WTC11 (cell line): Measurements from ENCODE around the gene POU4F1. TPM values are rescaled to one million over a fixed set of nuclear protein-coding genes. Genes with fewer than 3 reads are reported as not detected.

Experiments used
- ATAC-seq: fragments of 200-7000 bp; cut with Tn5 transposase; 2 replicates; pipeline ENCODE4 v1.10.0; 2021; ENCODE audit warnings: mild to moderate bottlenecking, moderate library complexity
- CTCF ChIA-PET: fragments of 300-600 bp; sonication (Branson Sonifier 250); formaldehyde crosslinking; loops from one replicate; lab custom pipeline; 2021; ENCODE audit warnings: antibody characterized with exemption; lab: Charles Lee
- POLR2A ChIA-PET: fragments of 350-600 bp; sonication (Branson Sonifier 250); formaldehyde crosslinking; loops from one replicate; lab custom pipeline; 2021; ENCODE audit warnings: antibody characterized with exemption; lab: Charles Lee
- DNase-seq: peaks from one replicate; pipeline ENCODE4 v3.0.0; 2021; ENCODE audit warnings: low spot score
- H3K27ac Mint-ChIP-seq: 2 replicates; pipeline ENCODE4 v1.8.0; 2021; ENCODE audit warnings: mixed read lengths
- H3K27me3 Mint-ChIP-seq: 2 replicates; pipeline ENCODE4 v1.8.0; 2021; ENCODE audit warnings: low read depth, mild to moderate bottlenecking, moderate library complexity, mixed read lengths
- H3K36me3 Mint-ChIP-seq: 2 replicates; pipeline ENCODE4 v1.8.0; 2021; ENCODE audit warnings: mixed read lengths
- H3K4me1 Mint-ChIP-seq: 2 replicates; pipeline ENCODE4 v1.8.0; 2022; ENCODE audit warnings: mixed read lengths
- H3K4me3 Mint-ChIP-seq: 2 replicates; pipeline ENCODE4 v1.8.0; 2021; ENCODE audit warnings: mild to moderate bottlenecking, moderate library complexity, mixed read lengths
- H3K9me3 Mint-ChIP-seq: 2 replicates; pipeline ENCODE4 v1.8.0; 2021; ENCODE audit warnings: mixed read lengths
- EMX1 ChIP-seq: fragments of 250-450 bp; sonication (Bioruptor Pico); IDR thresholded peaks from 2 replicates; pipeline ENCODE4 v1.8.0; 2021; ENCODE audit warnings: mild to moderate bottlenecking
- ESRRA ChIP-seq: sonication (generic); formaldehyde crosslinking; IDR thresholded peaks from 2 replicates; pipeline ENCODE4 v1.8.1; 2022; ENCODE audit warnings: mild to moderate bottlenecking, missing genetic modification reagents, borderline replicate concordance
- FOXP4 ChIP-seq: sonication (generic); formaldehyde crosslinking; IDR thresholded peaks from 2 replicates; pipeline ENCODE4 v1.8.0; 2022; ENCODE audit warnings: mild to moderate bottlenecking, missing genetic modification reagents
- IRF2 ChIP-seq: sonication (generic); formaldehyde crosslinking; IDR thresholded peaks from 2 replicates; pipeline ENCODE4 v1.8.0; 2022; ENCODE audit warnings: low read depth, missing genetic modification reagents, borderline replicate concordance
- NR2C2 ChIP-seq: sonication (generic); formaldehyde crosslinking; IDR thresholded peaks from 2 replicates; pipeline ENCODE4 v1.8.0; 2022; ENCODE audit warnings: mild to moderate bottlenecking, missing genetic modification reagents
- OVOL2 ChIP-seq: fragments of 250-450 bp; sonication (Bioruptor Pico); IDR thresholded peaks from 2 replicates; pipeline ENCODE4 v1.9.0; 2021; ENCODE audit warnings: mild to moderate bottlenecking, borderline replicate concordance
- RELA ChIP-seq: sonication (generic); formaldehyde crosslinking; IDR thresholded peaks from 2 replicates; pipeline ENCODE4 v1.8.1; 2022; ENCODE audit warnings: missing genetic modification reagents, mild to moderate bottlenecking, borderline replicate concordance
- SMAD3 ChIP-seq: sonication (generic); formaldehyde crosslinking; IDR thresholded peaks from 2 replicates; pipeline ENCODE4 v1.8.0; 2022; ENCODE audit warnings: missing genetic modification reagents, mild to moderate bottlenecking, borderline replicate concordance
- SP1 ChIP-seq: sonication (generic); formaldehyde crosslinking; conservative IDR thresholded peaks from 2 replicates; pipeline ENCODE4 v1.8.1; 2022; ENCODE audit warnings: missing genetic modification reagents
- STAT6 ChIP-seq: sonication (generic); formaldehyde crosslinking; conservative IDR thresholded peaks from 2 replicates; pipeline ENCODE4 v1.8.1; 2023; ENCODE audit warnings: mild to moderate bottlenecking, low read depth, missing genetic modification reagents, moderate library complexity
- TEAD1 ChIP-seq: sonication (generic); formaldehyde crosslinking; IDR thresholded peaks from 2 replicates; pipeline ENCODE4 v1.8.0; 2022; ENCODE audit warnings: mild to moderate bottlenecking, missing genetic modification reagents
- TP53 ChIP-seq: sonication (generic); formaldehyde crosslinking; IDR thresholded peaks from 2 replicates; pipeline ENCODE4 v1.8.1; 2023; ENCODE audit warnings: mild to moderate bottlenecking, missing genetic modification reagents
- USF2 ChIP-seq: sonication (generic); formaldehyde crosslinking; IDR thresholded peaks from 2 replicates; pipeline ENCODE4 v1.8.1; 2023; ENCODE audit warnings: mild to moderate bottlenecking, missing genetic modification reagents, moderate library complexity
- ZNF232 ChIP-seq: sonication (generic); formaldehyde crosslinking; IDR thresholded peaks from 2 replicates; pipeline ENCODE4 v1.8.0; 2022; ENCODE audit warnings: mild to moderate bottlenecking, missing genetic modification reagents
- ZNF263 ChIP-seq: sonication (generic); formaldehyde crosslinking; IDR thresholded peaks from 2 replicates; pipeline ENCODE4 v1.8.1; 2022; ENCODE audit warnings: low read depth, mild to moderate bottlenecking, moderate library complexity, missing genetic modification reagents
- ZNF281 ChIP-seq: sonication (generic); formaldehyde crosslinking; IDR thresholded peaks from 2 replicates; pipeline ENCODE4 v1.8.0; 2023; ENCODE audit warnings: mild to moderate bottlenecking, missing genetic modification reagents
- ZNF317 ChIP-seq: sonication (generic); formaldehyde crosslinking; IDR thresholded peaks from 2 replicates; pipeline ENCODE4 v1.8.1; 2023; ENCODE audit warnings: low read depth, mild to moderate bottlenecking, moderate library complexity, missing genetic modification reagents, borderline replicate concordance
- ZNF396 ChIP-seq: fragments of 250-450 bp; sonication (Bioruptor Pico); IDR thresholded peaks from 2 replicates; pipeline ENCODE4 v1.8.0; 2021; ENCODE audit warnings: mild to moderate bottlenecking, moderate library complexity, borderline replicate concordance
- ZNF425 ChIP-seq: fragments of 250-450 bp; sonication (Bioruptor Pico); conservative IDR thresholded peaks from 2 replicates; pipeline ENCODE4 v1.9.0; 2021; ENCODE audit warnings: mild to moderate bottlenecking
- total RNA-seq: library from RNA; stranded (reverse); gene quantifications from 3 replicates; pipeline ENCODE4 v1.2.3, GENCODE V29; 2021

Gene POU4F1
- total RNA-seq, 1 experiment from 2014 or later = 0.26 TPM

GRCh38 chr13:78593652-78594455, 9.5 kb downstream of the POU4F1 start:
- Mint-ChIP-seq H3K9me3 (no peaks in the 10 kb centered on the region), H3K4me1 (peaks cover 40% of the 10 kb centered on the region), H3K36me3 (no peaks in the 10 kb centered on the region), H3K27ac (no peak overlapping the region), H3K27me3 (peaks cover 100% of the 10 kb centered on the region), H3K4me3 (peak overlapping the region; percentile 69)
- no peak for TF ChIP-seq IRF2
- no peak for TF ChIP-seq RELA (CRISPR knock-in tag)
- no peak for TF ChIP-seq ZNF281 (CRISPR knock-in tag)
- TF ChIP-seq SMAD3 (CRISPR knock-in tag) = no peak
- no peak for TF ChIP-seq ZNF425
- no peak for TF ChIP-seq NR2C2 (CRISPR knock-in tag)
- TF ChIP-seq ZNF396 (CRISPR knock-in tag) = no peak
- TF ChIP-seq TP53 = no peak
- TF ChIP-seq TEAD1 (CRISPR knock-in tag) = no peak
- no peak for TF ChIP-seq FOXP4
- TF ChIP-seq EMX1 = no peak
- TF ChIP-seq OVOL2 = no peak
- no peak for TF ChIP-seq ESRRA (CRISPR knock-in tag)
- no peak for TF ChIP-seq STAT6
- no peak for TF ChIP-seq ZNF263 (CRISPR knock-in tag)
- no peak for TF ChIP-seq ZNF317 (CRISPR knock-in tag)
- no peak for TF ChIP-seq USF2 (CRISPR knock-in tag)
- TF ChIP-seq SP1 (CRISPR knock-in tag) = no peak
- TF ChIP-seq ZNF232 (CRISPR knock-in tag) = no peak
- DNase-seq (peak; percentile 62), ATAC-seq (peak; percentile 14)
- ChIA-PET CTCF (interaction anchor here (1.2 to 3.2 kb wide), 2 partner anchors 7 to 353 kb away, joined by 4 to 25 read pairs; no protein-coding TSS in a partner anchor), POLR2A (no interaction called here)
